HG02763 (cell line): Measurements from ENCODE around the gene IL15.

Source experiments
- ATAC-seq: cut with Tn5 transposase; IDR thresholded peaks from one replicate; pipeline ENCODE4 v1.9.1; 2021; ENCODE audit warnings: mild to moderate bottlenecking, moderate library complexity; ENCODE audit not compliant: unreplicated experiment

Gene IL15

DNA sequence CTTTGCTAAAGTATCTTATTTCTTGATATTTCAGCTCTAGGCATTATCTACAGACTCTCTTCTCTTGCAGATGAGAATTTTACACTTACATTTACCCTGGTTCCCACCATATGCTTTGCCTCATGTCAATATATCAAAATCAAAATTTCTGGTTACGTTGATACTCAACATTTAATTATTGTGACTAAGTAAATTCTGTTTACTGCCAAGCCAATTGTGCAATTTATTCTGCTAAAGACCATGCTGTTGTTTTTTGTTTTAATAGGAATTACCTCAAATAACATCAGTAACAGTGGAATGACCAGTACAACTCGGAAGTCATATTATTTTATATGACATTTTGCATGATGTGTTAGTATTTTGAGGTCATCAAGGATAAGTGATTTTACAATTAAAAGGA lies 125.5 kb downstream of the IL15 start:
- ATAC-seq: no peak

DNA sequence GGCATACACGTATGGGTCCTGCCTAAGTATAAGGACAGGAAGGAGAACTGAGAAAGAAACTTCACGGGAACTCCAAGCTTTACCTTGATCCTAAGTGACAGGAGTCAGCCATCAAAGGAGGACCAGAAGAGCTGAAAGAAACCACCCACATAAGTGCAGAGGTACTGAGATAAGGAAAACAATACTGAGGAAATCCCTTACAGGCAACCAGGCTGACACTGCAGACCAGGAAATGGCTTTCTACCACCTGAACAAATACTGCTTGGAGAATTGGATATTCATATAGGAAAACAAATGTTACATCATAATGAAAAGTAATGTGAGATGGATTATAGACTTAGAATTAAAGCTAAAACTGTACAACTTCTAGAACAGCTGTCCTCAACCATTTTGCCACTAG lies 127.0 kb downstream of the IL15 start:
- no peak for ATAC-seq

DNA sequence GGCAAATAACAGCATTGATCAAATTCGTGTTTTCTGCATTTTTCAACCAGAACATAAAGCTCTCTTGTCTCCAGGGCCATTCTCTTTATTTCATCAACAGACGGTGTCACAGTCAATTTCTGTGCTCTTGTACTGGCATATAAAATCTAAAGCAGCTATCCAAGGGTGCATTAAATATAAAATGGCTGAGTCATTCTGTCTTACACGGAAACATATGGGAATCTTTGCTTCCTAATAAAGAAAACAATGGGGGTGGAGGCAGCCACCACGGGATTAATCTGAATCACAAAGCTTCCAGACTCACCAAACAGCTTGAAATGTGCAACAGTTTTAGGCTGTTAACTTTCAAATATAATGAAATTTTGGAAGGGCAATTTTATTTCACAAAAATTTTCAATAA lies 132.6 kb downstream of the IL15 start:
- no peak for ATAC-seq

DNA sequence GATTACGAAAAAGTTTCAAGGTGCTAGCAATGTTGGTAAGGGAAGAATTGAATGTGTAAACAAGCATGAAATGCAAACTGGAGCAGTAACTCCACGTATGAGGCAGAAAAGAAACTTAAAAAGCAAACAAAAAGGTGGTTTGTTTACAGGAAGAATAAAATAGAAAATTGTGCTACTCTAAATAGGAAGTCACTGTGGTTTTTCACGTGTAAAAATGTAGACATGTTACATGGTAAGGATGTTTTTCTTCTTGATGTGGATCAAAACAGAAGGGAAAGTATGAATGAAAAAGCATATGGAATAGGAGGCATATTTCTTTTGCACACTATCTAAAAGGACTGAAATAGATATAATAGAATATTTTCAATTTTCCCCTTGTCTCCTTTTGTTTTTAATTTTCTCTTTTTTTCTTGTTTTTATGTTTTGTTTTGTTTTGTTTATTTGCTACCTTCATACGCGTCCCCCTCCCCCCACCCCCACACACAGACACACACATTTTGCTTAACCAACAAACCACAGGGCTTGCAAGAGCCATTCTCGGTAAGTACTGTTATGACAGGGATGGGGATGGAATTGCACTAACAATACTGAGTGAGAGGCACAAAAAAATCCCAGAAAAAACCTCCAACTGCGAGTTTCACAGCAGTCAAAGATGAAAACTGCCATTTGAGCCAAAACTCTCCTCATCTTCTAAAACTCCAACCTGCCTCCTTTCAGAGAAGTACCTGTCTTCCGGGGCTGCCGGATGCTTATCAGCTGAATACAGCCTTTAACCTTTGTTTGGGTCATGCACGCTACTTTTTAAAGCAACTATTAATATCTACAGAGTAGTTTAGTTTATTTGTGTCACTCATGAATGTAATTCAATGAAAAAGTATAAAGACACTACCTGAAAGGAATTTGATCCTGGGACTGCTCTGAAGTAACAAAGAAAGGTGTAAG lies 135.8 kb downstream of the IL15 start:
- peak; percentile 80 for ATAC-seq

DNA sequence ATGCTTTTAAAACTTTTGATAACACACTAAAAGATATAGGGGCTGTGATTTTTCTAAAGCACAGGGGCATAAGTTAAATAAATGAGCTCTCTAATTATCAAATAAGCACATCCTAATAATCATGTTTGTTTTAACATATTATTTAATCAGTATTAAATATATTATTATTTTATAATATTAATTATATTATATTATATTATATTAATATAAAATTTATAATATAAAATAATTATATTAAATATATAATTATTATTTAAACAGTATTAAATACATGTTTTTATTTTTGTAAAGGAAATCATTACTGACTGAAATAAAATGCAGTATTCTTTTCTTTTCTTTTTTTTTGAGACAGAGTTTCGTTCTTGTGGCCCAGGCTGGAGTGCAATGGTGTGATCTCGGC lies 136.5 kb downstream of the IL15 start:
- ATAC-seq: no peak

DNA sequence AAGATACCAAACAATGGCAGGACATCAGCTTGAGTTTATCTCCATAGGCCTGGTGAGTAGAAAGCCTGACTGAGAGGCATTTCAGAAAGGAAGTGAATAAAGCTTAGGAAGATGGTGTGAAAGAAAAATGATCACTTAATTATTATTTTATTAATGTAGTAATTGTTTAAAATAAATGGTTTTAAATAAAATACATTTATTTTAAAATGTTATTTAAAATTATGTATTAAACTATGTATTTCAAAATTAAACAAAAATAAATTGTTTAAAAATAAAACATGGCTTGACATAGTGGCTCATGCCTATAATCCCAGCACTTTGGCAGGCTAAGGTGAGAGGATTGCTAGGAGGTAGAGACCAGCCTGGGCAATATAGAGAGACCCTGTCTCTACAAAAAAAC lies 145.8 kb downstream of the IL15 start:
- ATAC-seq: no peak
